GM12878 (cell line): ENCODE data around the gene VWA8. TPM values are rescaled to one million over a fixed set of nuclear protein-coding genes. Genes with fewer than 3 reads are reported as not detected.

ENCODE experiments used
- ATAC-seq: fragments of 200-7000 bp; cut with Tn5 transposase; 3 replicates; pipeline ENCODE4 v1.9.1; 2020; ENCODE audit warnings: mild to moderate bottlenecking, moderate library complexity
- BruUV-seq: library from RNA; stranded (reverse); fragments of 400-500 nt; replicated peaks from 2 replicates; lab custom pipeline; 2021; lab: Mats Ljungman, UMichigan
- CTCF ChIA-PET: fragments of 300-600 bp; sonication (Branson Sonifier 250); formaldehyde crosslinking; extraction: SDS; loops from one replicate; lab custom pipeline; 2021; ENCODE audit warnings: inconsistent platforms; lab: Yijun Ruan, JAX
- POLR2A ChIA-PET: fragments of 350-600 bp; formaldehyde crosslinking; extraction: SDS; loops from one replicate; lab custom pipeline; 2021; ENCODE audit warnings: inconsistent platforms; lab: Charles Lee
- RAD21 ChIA-PET: fragments of 300-600 bp; sonication (Branson Sonifier 250); formaldehyde crosslinking; loops from one replicate; lab custom pipeline; 2023; ENCODE audit warnings: antibody characterized with exemption; ENCODE audit not compliant: unreplicated experiment; lab: Charles Lee
- SMC1A ChIA-PET: fragments of 300-600 bp; sonication (Branson Sonifier 250); formaldehyde crosslinking; loops from one replicate; lab custom pipeline; 2023; ENCODE audit not compliant: unreplicated experiment, uncharacterized antibody; lab: Charles Lee
- DNase-seq: peaks from one replicate; pipeline ENCODE4 v3.0.0-alpha.2; 2011; ENCODE audit warnings: low read depth, low spot score
- FAIRE-seq: peaks from 3 replicates; lab custom pipeline; 2011; peaks lifted over from hg19 to GRCh38; lab: Jason Lieb, UNC
- H2AFZ ChIP-seq: 2 replicates; pipeline ENCODE4 v1.6.0; 2011; ENCODE audit warnings: low read depth, low read length, control low read depth; ENCODE audit not compliant: control insufficient read depth
- H3K27ac ChIP-seq: 2 replicates; pipeline ENCODE4 v1.5.1; 2011; ENCODE audit warnings: control low read depth; ENCODE audit not compliant: control insufficient read depth, insufficient read depth
- H3K27me3 ChIP-seq, 2 experiments: replicated peaks in 1 of 2; 2 replicates each; pipeline versions ENCODE4 v1.6.0 to v1.6.1; 2011; ENCODE audit warnings: low read length in 1 of 2; ENCODE audit not compliant: control insufficient read depth in 2 of 2, insufficient read depth in 2 of 2
- H3K36me3 ChIP-seq, 2 experiments: 2 replicates each; pipeline ENCODE4 v1.5.1; 2011; ENCODE audit warnings: low read length in 1 of 2; ENCODE audit not compliant: control insufficient read depth in 2 of 2, insufficient read depth in 2 of 2
- H3K4me1 ChIP-seq: 2 replicates; pipeline ENCODE4 v1.6.1; 2011; ENCODE audit warnings: mild to moderate bottlenecking, low read length, moderate library complexity, mixed read lengths; ENCODE audit not compliant: control insufficient read depth, insufficient read depth
- H3K4me2 ChIP-seq: 2 replicates; pipeline ENCODE4 v1.6.0; 2011; ENCODE audit warnings: control low read depth; ENCODE audit not compliant: control insufficient read depth, insufficient read depth
- H3K4me3 ChIP-seq: fragments of 200-600 bp; sonication (generic); 2 replicates; pipeline ENCODE4 v1.5.1; 2016
- H3K79me2 ChIP-seq: 2 replicates; pipeline ENCODE4 v1.6.0; 2011; ENCODE audit warnings: low read length; ENCODE audit not compliant: control insufficient read depth, insufficient read depth
- H3K9ac ChIP-seq: 2 replicates; pipeline ENCODE4 v1.8.0; 2011; ENCODE audit warnings: low read length, control low read depth, mixed read lengths; ENCODE audit not compliant: control insufficient read depth, insufficient read depth
- H3K9me3 ChIP-seq: replicated peaks from 3 replicates; pipeline ENCODE4 v1.5.1; 2011; ENCODE audit warnings: mild to moderate bottlenecking, low read length; ENCODE audit not compliant: control insufficient read depth, insufficient read depth
- H4K20me1 ChIP-seq: 2 replicates; pipeline ENCODE4 v1.6.0; 2011; ENCODE audit not compliant: control insufficient read depth, insufficient read depth
- BRCA1 ChIP-seq: IDR thresholded peaks from 2 replicates; pipeline ENCODE4 v1.6.1; 2011; ENCODE audit warnings: low read depth, low read length, improper control_type of control experiment
- CTCF ChIP-seq, 3 experiments: IDR thresholded peaks in 2 of 3; conservative IDR thresholded peaks in 1 of 3; 2 replicates each; pipeline ENCODE4 v1.5.1; 2011; ENCODE audit warnings: low read depth in 3 of 3, low read length in 3 of 3, mild to moderate bottlenecking in 3 of 3, control low read depth in 2 of 3, moderate library complexity in 2 of 3, inconsistent platforms in 1 of 3, mixed read lengths in 1 of 3; ENCODE audit not compliant: control insufficient read depth in 2 of 3, insufficient read depth in 1 of 3; ENCODE audit errors: extremely low read depth in 1 of 3
- EED ChIP-seq: sonication (generic); IDR thresholded peaks from 2 replicates; pipeline ENCODE4 v1.6.1; 2016; ENCODE audit warnings: antibody characterized with exemption, low read depth
- HDAC2 ChIP-seq: fragments of 200-600 bp; sonication (generic); IDR thresholded peaks from 2 replicates; pipeline ENCODE4 v1.6.1; 2017
- IKZF1 ChIP-seq: fragments of 450-650 bp; conservative IDR thresholded peaks from 2 replicates; pipeline ENCODE4 v1.6.1; 2017; ENCODE audit warnings: antibody characterized with exemption, mild to moderate bottlenecking
- JUND ChIP-seq: IDR thresholded peaks from 2 replicates; pipeline ENCODE4 v1.6.1; 2012; ENCODE audit warnings: low read depth, mild to moderate bottlenecking, low read length, improper control_type of control experiment, moderate library complexity
- NKRF ChIP-seq: fragments of 450-650 bp; conservative IDR thresholded peaks from 2 replicates; pipeline ENCODE4 v1.6.1; 2017; ENCODE audit warnings: mild to moderate bottlenecking, moderate library complexity
- PKNOX1 ChIP-seq: fragments of 450-650 bp; IDR thresholded peaks from 2 replicates; pipeline ENCODE4 v1.6.1; 2016; ENCODE audit warnings: mild to moderate bottlenecking
- POLR2AphosphoS2 ChIP-seq: IDR thresholded peaks from 2 replicates; pipeline ENCODE4 v1.6.1; 2011; ENCODE audit warnings: low read depth, mild to moderate bottlenecking, low read length, improper control_type of control experiment, moderate library complexity
- POU2F2 ChIP-seq: IDR thresholded peaks from 3 replicates; pipeline ENCODE4 v1.6.1; 2011; ENCODE audit warnings: low read depth, mild to moderate bottlenecking, low read length, borderline replicate concordance
- SIX5 ChIP-seq: IDR thresholded peaks from 2 replicates; pipeline ENCODE4 v1.6.1; 2011; ENCODE audit warnings: mild to moderate bottlenecking, low read depth, low read length, moderate library complexity; ENCODE audit not compliant: severe bottlenecking
- TAF1 ChIP-seq: IDR thresholded peaks from 2 replicates; pipeline ENCODE4 v1.6.1; 2011; ENCODE audit warnings: mild to moderate bottlenecking, low read depth, low read length, borderline replicate concordance
- YBX1 ChIP-seq: fragments of 450-650 bp; IDR thresholded peaks from 2 replicates; pipeline ENCODE4 v1.6.1; 2016; ENCODE audit warnings: antibody characterized with exemption
- ZNF207 ChIP-seq: fragments of 450-650 bp; IDR thresholded peaks from 2 replicates; pipeline ENCODE4 v1.6.1; 2014; ENCODE audit warnings: antibody characterized with exemption, mild to moderate bottlenecking, borderline replicate concordance
- ZNF24 ChIP-seq: fragments of 450-650 bp; IDR thresholded peaks from 2 replicates; pipeline ENCODE4 v1.6.1; 2017; ENCODE audit warnings: antibody characterized with exemption, mild to moderate bottlenecking
- WGBS: methylation state at CpG from one replicate; pipeline ENCODE4 v1.1.6; 2016; ENCODE audit warnings: low lambda C conversion rate; ENCODE audit not compliant: insufficient replicate concordance, insufficient coverage; ENCODE audit errors: missing lambda C conversion rate; 5-methylcytosine and 5-hydroxymethylcytosine counted together
- in situ Hi-C: fragments of 300-500 bp; cut with MboI; formaldehyde crosslinking; loops from 9 replicates; pipeline ENCODE4 v1.14.3; 2018; ENCODE audit warnings: mixed read lengths
- intact Hi-C: fragments of 100-400 bp; cut with micrococcal nuclease; formaldehyde crosslinking; loops from one replicate; pipeline ENCODE4 v1.14.2; 2022; ENCODE audit not compliant: unreplicated experiment
- polyA plus RNA-seq, 11 experiments: library from polyadenylated mRNA; depleted of rRNA in 4 of 11; unstranded in 6 of 11; stranded (reverse) in 5 of 11; fragments of >200 nt; fragmentation: Nextera tagmentation in 4 of 11; fragmentation: Illumina TruSeq in 1 of 11; extraction: Ambion mirVana in 4 of 11; extraction: Trizol in 1 of 11; gene quantifications; 1 replicate in 1 of 11; 2 replicates in 10 of 11; pipeline versions ENCODE4 v1.2.1 to v1.2.3, GENCODE V29; 2011 to 2016; ENCODE audit warnings: inconsistent platforms in 2 of 11, missing spikeins in 2 of 11, low read depth in 1 of 11
- total RNA-seq, 4 experiments: library from RNA; depleted of rRNA in 3 of 4; stranded (reverse); fragments of >200 nt in 3 of 4; fragmentation: Illumina TruSeq in 1 of 4; extraction: Trizol in 1 of 4; gene quantifications; 2 replicates each; pipeline versions ENCODE4 v1.2.1 to v1.2.3, GENCODE V29; 2013 to 2021
- TF ChIP-seq, protein P1 (sequence below): fragments of 450-650 bp; IDR thresholded peaks from 2 replicates; pipeline ENCODE4 v1.6.1; 2017; ENCODE audit warnings: borderline replicate concordance
- TF ChIP-seq, protein P2 (sequence below): fragments of 450-650 bp; IDR thresholded peaks from 2 replicates; pipeline ENCODE4 v1.6.1; 2014; ENCODE audit warnings: mild to moderate bottlenecking

The VWA8 gene
- total and polyA plus RNA-seq, 10 of the 15 experiments (the other 5 are each of a cell fraction or from before 2014, with no cell fraction given), result 3.0 to 21.8 (median 13.5) TPM

GRCh38 chr13:41643507-41643906 is 317.4 kb downstream of the VWA8 start (continued):
- TF ChIP-seq, protein P1, sequence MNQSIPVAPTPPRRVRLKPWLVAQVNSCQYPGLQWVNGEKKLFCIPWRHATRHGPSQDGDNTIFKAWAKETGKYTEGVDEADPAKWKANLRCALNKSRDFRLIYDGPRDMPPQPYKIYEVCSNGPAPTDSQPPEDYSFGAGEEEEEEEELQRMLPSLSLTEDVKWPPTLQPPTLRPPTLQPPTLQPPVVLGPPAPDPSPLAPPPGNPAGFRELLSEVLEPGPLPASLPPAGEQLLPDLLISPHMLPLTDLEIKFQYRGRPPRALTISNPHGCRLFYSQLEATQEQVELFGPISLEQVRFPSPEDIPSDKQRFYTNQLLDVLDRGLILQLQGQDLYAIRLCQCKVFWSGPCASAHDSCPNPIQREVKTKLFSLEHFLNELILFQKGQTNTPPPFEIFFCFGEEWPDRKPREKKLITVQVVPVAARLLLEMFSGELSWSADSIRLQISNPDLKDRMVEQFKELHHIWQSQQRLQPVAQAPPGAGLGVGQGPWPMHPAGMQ, result no peak
- no peak for TF ChIP-seq JUND
- TF ChIP-seq NKRF, result no peak

GRCh38 chr13:41641961-41642360 is 318.9 kb downstream of the VWA8 start:
- no peak overlapping the region for H3K9ac ChIP-seq
- no peaks in the 10 kb centered on the region for H3K36me3 ChIP-seq
- no peaks in the 10 kb centered on the region for H3K27me3 ChIP-seq
- no peaks in the 10 kb centered on the region for H4K20me1 ChIP-seq
- ChIA-PET SMC1A (no interaction called here), RAD21 (no interaction called here), CTCF (no interaction called here), POLR2A (no interaction called here)
- ATAC-seq (no peak), DNase-seq (no peak), FAIRE-seq (no peak)
- intact Hi-C loops, result no loop called here
- no peak overlapping the region for H3K4me3 ChIP-seq
- WGBS, result 97% methylated on average over 4 of the region's 4 CpGs
- H3K79me2 ChIP-seq, result no peaks in the 10 kb centered on the region
- no peak overlapping the region for H3K27ac ChIP-seq
- in situ Hi-C loops, result no loop called here
- H3K9me3 ChIP-seq, result no peaks in the 10 kb centered on the region
- no peaks in the 10 kb centered on the region for H3K4me1 ChIP-seq
- no peak overlapping the region for H2AFZ ChIP-seq
- no peak overlapping the region for H3K4me2 ChIP-seq
- no TSS peak for BruUV-seq
- TF ChIP-seq PKNOX1 (no peak), TAF1 (no peak), YBX1 (no peak), POLR2AphosphoS2 (no peak), IKZF1 (no peak), HDAC2 (no peak), POU2F2 (no peak), EED (no peak), JUND (no peak), SIX5 (no peak), ZNF207 (no peak), CTCF (IDR thresholded peaks at IDR 0.05 in 2 of 3, conservative IDR thresholded peaks at IDR 0.05 in 1 of 3; ENCODE audit: control insufficient read depth in 2 of 3, extremely low read depth in 1 of 3, insufficient read depth in 1 of 3, low read depth in 3 of 3, low read length in 3 of 3) (no peak), ZNF24 (no peak), BRCA1 (no peak)
- TF ChIP-seq, protein P2, sequence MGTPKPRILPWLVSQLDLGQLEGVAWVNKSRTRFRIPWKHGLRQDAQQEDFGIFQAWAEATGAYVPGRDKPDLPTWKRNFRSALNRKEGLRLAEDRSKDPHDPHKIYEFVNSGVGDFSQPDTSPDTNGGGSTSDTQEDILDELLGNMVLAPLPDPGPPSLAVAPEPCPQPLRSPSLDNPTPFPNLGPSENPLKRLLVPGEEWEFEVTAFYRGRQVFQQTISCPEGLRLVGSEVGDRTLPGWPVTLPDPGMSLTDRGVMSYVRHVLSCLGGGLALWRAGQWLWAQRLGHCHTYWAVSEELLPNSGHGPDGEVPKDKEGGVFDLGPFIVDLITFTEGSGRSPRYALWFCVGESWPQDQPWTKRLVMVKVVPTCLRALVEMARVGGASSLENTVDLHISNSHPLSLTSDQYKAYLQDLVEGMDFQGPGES, result no peak
